HG02943 (cell line): ENCODE data around the gene TLNRD1.

Experiments
- ATAC-seq: cut with Tn5 transposase; IDR thresholded peaks from one replicate; pipeline ENCODE4 v1.9.1; 2021; ENCODE audit warnings: mild to moderate bottlenecking, low read depth, moderate library complexity; ENCODE audit not compliant: unreplicated experiment

TLNRD1 gene

GRCh38 chr15:81053621-81054020 is 52.9 kb downstream of the TLNRD1 start:
- ATAC-seq: no peak

DNA sequence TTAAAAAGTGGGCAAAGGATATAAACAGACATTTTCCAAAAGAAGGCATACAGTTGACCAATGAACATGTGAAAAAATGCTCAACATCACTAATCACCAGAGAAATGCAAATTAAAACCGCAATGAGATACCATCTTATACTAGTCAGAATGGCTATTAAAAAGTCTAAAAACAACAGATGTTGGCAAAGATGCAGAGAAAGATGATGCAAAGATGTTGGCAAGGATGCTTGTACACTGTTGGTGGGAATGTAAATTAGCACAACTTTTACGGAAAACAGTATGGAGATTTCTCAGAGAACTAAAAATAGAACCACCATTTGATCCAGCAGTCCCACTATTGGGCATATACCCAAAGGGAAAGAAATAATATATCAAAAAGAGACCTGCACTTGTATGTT is 53.5 kb downstream of the TLNRD1 start:
- ATAC-seq: no peak
